Smooth muscle cell of the brain vasculature (primary cell): ENCODE measurements around the gene CCR9.
A peak's percentile ranks its signal among the peaks of the same experiment; 100 is the strongest.
"Not testable (repeated sequence)": the region's sequence is repeated elsewhere in the genome, so short reads cannot be mapped to it uniquely, and the experiment has no call there.

Experiments
- DNase-seq: peaks from one replicate; pipeline ENCODE4 v3.0.0-alpha.2; 2012; ENCODE audit warnings: low read depth, low spot score

Gene CCR9

GRCh38 chr3:45885979-45886705 lies at the start of gene CCR9:
TSS of gene CCR9 (plus strand) at chr3:45886543. CDS start at chr3:45894934, 8,391 bp downstream.
- no peak for DNase-seq

- no peak for DNase-seq
Observed at GRCh38 chr3:45838466-45838865, 47.9 kb upstream of the CCR9 start.

- DNase-seq = no peak
Observed at GRCh38 chr3:45841420-45841756, 45.0 kb upstream of the CCR9 start.

- peak; percentile 94 for DNase-seq
Observed at GRCh38 chr3:45841757-45842491, 44.4 kb upstream of the CCR9 start, which contains the start of gene LZTFL1. TSS of gene LZTFL1 (minus strand) at chr3:45842119. CDS start at chr3:45841991, 128 bp downstream.

GRCh38 chr3:45842851-45843625 lies 43.3 kb upstream of the CCR9 start:
- DNase-seq = no peak

- DNase-seq = no peak
Observed at GRCh38 chr3:45844616-45845015, 41.7 kb upstream of the CCR9 start.

GRCh38 chr3:45848392-45848791 lies 38.0 kb upstream of the CCR9 start:
- no peak for DNase-seq

- no peak for DNase-seq
Observed at GRCh38 chr3:45852828-45853227, 33.5 kb upstream of the CCR9 start.

- not testable (repeated sequence) for DNase-seq
Observed at GRCh38 chr3:45856323-45856722, 30.0 kb upstream of the CCR9 start.

GRCh38 chr3:45857024-45857423 lies 29.3 kb upstream of the CCR9 start:
- not testable (repeated sequence) for DNase-seq

- DNase-seq = no peak
Observed at GRCh38 chr3:45858809-45859543, 27.4 kb upstream of the CCR9 start.

GRCh38 chr3:45860481-45860880 lies 25.9 kb upstream of the CCR9 start:
- DNase-seq = no peak

- DNase-seq = no peak
Observed at GRCh38 chr3:45861043-45861719, 25.2 kb upstream of the CCR9 start.

- no peak for DNase-seq
Observed at GRCh38 chr3:45864760-45865519, 21.4 kb upstream of the CCR9 start.

- DNase-seq = no peak
Observed at GRCh38 chr3:45865563-45865962, 20.8 kb upstream of the CCR9 start.

GRCh38 chr3:45868213-45868612 lies 18.1 kb upstream of the CCR9 start:
- no peak for DNase-seq

- DNase-seq = no peak
Observed at GRCh38 chr3:45868650-45869049, 17.7 kb upstream of the CCR9 start.

- no peak for DNase-seq
Observed at GRCh38 chr3:45869638-45870037, 16.7 kb upstream of the CCR9 start.

- no peak for DNase-seq
Observed at GRCh38 chr3:45870099-45870498, 16.2 kb upstream of the CCR9 start.

GRCh38 chr3:45871780-45872179 lies 14.6 kb upstream of the CCR9 start:
- DNase-seq = no peak
